Measurements from ENCODE around the gene RINT1. TPM values are rescaled to one million over a fixed set of nuclear protein-coding genes. Genes with fewer than 3 reads are reported as not detected.

Gene RINT1
- polyA plus RNA-seq, 3 donors, result 3.2 to 11.8 (median 5.2) TPM

DNA sequence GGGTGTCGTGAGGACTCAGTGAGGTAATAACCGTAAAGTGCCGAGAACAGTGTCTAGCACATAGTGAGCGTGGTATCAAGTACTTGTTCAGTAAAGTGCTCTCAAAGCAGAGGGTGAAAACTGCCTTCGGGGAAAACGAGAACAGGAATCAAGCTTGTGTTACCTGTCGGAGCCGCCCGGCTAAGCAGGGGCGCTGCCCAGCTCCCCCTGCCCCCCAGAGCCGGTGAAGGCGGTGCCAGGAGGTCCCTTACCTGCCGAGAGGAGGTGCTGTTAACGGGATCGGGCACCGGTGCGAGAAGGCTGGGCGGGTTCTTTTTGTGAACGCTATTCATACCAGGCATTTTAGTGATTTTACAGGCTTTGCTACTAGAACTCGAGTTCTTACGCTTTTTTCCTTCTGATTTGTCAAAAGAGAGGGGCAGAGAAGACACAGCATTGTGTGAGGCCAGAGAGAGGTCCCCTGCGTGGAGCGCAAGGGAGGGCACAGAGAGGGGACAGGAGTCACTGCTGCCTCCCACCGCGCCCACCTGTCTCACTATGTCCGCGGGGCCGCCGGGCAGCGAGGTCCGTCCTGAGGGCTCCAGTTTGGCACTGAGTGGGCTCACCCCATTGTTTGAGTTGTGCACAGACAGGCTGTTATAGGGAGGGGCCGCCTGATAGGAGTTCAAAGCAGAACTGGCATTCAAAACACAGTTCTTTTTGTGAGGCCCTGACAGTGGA, 81.8 kb downstream of the RINT1 start:
- H3K27ac Mint-ChIP-seq, result peak overlapping the region in 1 of 7 donors; percentile 41
- Histone ChIP-seq H3K9ac (ENCODE audit: insufficient read depth, low read length, poor library complexity, severe bottlenecking) (no peak overlapping the region), H3K36me3 (replicated peaks in 1 of 2; ENCODE audit: control insufficient read depth in 1 of 2, insufficient read depth in 2 of 2, low read length in 2 of 2) (peaks cover 57 to 81% of the 10 kb centered on the region in 2 donors), H3K9me3 (replicated peaks in 1 of 2; ENCODE audit: control insufficient read depth in 1 of 2, insufficient read depth in 1 of 2, low read length in 2 of 2) (no peaks in the 10 kb centered on the region), H3K79me2 (ENCODE audit: insufficient read depth, low read length) (no peaks in the 10 kb centered on the region), H2AFZ (ENCODE audit: insufficient read depth, low read depth, low read length, poor library complexity, severe bottlenecking) (no peak overlapping the region), H4K20me1 (ENCODE audit: insufficient read depth, low read length) (no peaks in the 10 kb centered on the region), H3K4me2 (replicated peaks; ENCODE audit: extremely low read depth, low read length, poor library complexity, severe bottlenecking) (no peak overlapping the region), H3K27me3 (ENCODE audit: control insufficient read depth in 2 of 2, insufficient read depth in 2 of 2, low read length in 2 of 2) (no peaks in the 10 kb centered on the region), H3K4me1 (ENCODE audit: control insufficient read depth in 1 of 2, insufficient read depth in 2 of 2, low read length in 2 of 2) (no peaks in the 10 kb centered on the region), H3K4me3 (replicated peaks in 1 of 3; ENCODE audit: low read depth in 2 of 3, low read length in 3 of 3) (no peak overlapping the region), H3K27ac (ENCODE audit: low read depth in 1 of 2, low read length in 2 of 2) (peak overlapping the region in 1 of 2 donors; percentile 26)
- H3K4me3 Mint-ChIP-seq, result no peak overlapping the region
- H3K4me1 Mint-ChIP-seq, result no peaks in the 10 kb centered on the region
- H3K9me3 Mint-ChIP-seq, result no peaks in the 10 kb centered on the region
- H3K27me3 Mint-ChIP-seq (ENCODE audit: low read depth in 3 of 3), result peaks cover 0 to 2% (median 0%) of the 10 kb centered on the region in 3 donors
- DNase-seq, result no peak
- H3K36me3 Mint-ChIP-seq, result peaks cover 63 to 77% of the 10 kb centered on the region in 2 donors
- intact Hi-C loops (cut with micrococcal nuclease), result no loop called here
- TF ChIP-seq, protein P1, sequence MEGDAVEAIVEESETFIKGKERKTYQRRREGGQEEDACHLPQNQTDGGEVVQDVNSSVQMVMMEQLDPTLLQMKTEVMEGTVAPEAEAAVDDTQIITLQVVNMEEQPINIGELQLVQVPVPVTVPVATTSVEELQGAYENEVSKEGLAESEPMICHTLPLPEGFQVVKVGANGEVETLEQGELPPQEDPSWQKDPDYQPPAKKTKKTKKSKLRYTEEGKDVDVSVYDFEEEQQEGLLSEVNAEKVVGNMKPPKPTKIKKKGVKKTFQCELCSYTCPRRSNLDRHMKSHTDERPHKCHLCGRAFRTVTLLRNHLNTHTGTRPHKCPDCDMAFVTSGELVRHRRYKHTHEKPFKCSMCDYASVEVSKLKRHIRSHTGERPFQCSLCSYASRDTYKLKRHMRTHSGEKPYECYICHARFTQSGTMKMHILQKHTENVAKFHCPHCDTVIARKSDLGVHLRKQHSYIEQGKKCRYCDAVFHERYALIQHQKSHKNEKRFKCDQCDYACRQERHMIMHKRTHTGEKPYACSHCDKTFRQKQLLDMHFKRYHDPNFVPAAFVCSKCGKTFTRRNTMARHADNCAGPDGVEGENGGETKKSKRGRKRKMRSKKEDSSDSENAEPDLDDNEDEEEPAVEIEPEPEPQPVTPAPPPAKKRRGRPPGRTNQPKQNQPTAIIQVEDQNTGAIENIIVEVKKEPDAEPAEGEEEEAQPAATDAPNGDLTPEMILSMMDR (IDR thresholded peaks at IDR 0.05), result no peak
- 95% methylated on average over 29 of the region's 32 CpGs for WGBS (ENCODE audit: insufficient coverage)

DNA sequence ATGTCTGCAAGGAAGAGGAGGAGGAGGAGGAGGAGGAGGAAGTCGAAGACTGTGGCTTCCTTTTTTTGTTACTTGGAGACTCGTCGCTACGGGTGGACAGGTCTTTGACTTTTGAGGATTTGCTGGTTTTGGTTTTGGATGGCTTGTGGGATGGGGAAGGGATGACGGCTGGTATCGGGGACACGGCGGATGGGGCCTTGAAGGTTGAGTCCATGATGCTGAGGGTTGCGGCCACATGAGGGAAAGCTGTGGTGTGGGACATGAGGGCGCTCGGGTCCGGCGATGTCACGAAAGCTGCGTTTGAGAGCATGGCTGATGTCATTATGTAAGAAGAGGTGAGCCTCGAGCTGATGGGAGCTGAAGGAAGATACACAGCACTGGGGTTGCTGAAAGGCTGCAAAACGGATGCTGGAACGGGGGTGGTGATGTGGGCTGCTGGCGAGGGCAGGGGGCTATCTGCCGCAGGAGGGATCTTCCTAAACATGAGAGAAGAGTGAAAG, 82.4 kb downstream of the RINT1 start:
- intact Hi-C loops (cut with micrococcal nuclease), result no loop called here
- H3K4me2 ChIP-seq (replicated peaks; ENCODE audit: extremely low read depth, low read length, poor library complexity, severe bottlenecking), result no peak overlapping the region
- Mint-ChIP-seq H3K27me3 (ENCODE audit: low read depth in 3 of 3) (peaks cover 0 to 2% (median 0%) of the 10 kb centered on the region in 3 donors), H3K4me1 (no peaks in the 10 kb centered on the region), H3K9me3 (no peaks in the 10 kb centered on the region), H3K36me3 (peaks cover 62 to 78% of the 10 kb centered on the region in 2 donors), H3K4me3 (no peak overlapping the region), H3K27ac (peak overlapping the region in 3 of 7 donors; percentile 1 to 48 (median 2))
- no peaks in the 10 kb centered on the region for H3K79me2 ChIP-seq (ENCODE audit: insufficient read depth, low read length)
- no peaks in the 10 kb centered on the region for H3K27me3 ChIP-seq (ENCODE audit: control insufficient read depth in 2 of 2, insufficient read depth in 2 of 2, low read length in 2 of 2)
- H2AFZ ChIP-seq (ENCODE audit: insufficient read depth, low read depth, low read length, poor library complexity, severe bottlenecking), result no peak overlapping the region
- no peak overlapping the region for H3K4me3 ChIP-seq (replicated peaks in 1 of 3; ENCODE audit: low read depth in 2 of 3, low read length in 3 of 3)
- 82% methylated on average over 20 of the region's 20 CpGs for WGBS (ENCODE audit: insufficient coverage)
- H3K36me3 ChIP-seq (replicated peaks in 1 of 2; ENCODE audit: control insufficient read depth in 1 of 2, insufficient read depth in 2 of 2, low read length in 2 of 2), result peaks cover 59 to 85% of the 10 kb centered on the region in 2 donors
- H3K9ac ChIP-seq (ENCODE audit: insufficient read depth, low read length, poor library complexity, severe bottlenecking), result no peak overlapping the region
- H3K27ac ChIP-seq (ENCODE audit: low read depth in 1 of 2, low read length in 2 of 2), result peak overlapping the region in 1 of 2 donors; percentile 26
- no peaks in the 10 kb centered on the region for H4K20me1 ChIP-seq (ENCODE audit: insufficient read depth, low read length)
- no peaks in the 10 kb centered on the region for H3K9me3 ChIP-seq (replicated peaks in 1 of 2; ENCODE audit: control insufficient read depth in 1 of 2, insufficient read depth in 1 of 2, low read length in 2 of 2)
- DNase-seq, result no peak
- no peaks in the 10 kb centered on the region for H3K4me1 ChIP-seq (ENCODE audit: control insufficient read depth in 1 of 2, insufficient read depth in 2 of 2, low read length in 2 of 2)
- TF ChIP-seq, protein P1 (IDR thresholded peaks at IDR 0.05), result no peak

Other genes starting within 250 kb of the RINT1 start
- 10 to 100 TPM; 12.6 to 37.7 (median 30.0) TPM for gene SRPK2, start 143.3 kb upstream of the RINT1 start, polyA plus RNA-seq
- gene PUS7, start 9.9 kb upstream of the RINT1 start, polyA plus RNA-seq, result 1 to 10 TPM; 1.3 to 1.8 (median 1.6) TPM
- gene EFCAB10, start 49.3 kb downstream of the RINT1 start, polyA plus RNA-seq, result not detected